ENCODE data around the gene DHRS4. TPM values are rescaled to one million over a fixed set of nuclear protein-coding genes. Genes with fewer than 3 reads are reported as not detected.
"Not testable (repeated sequence)": the region's sequence is repeated elsewhere in the genome, so short reads cannot be mapped to it uniquely, and the experiment has no call there.

DHRS4 gene
- total RNA-seq, 1 experiment from 2014 or later: 18.9 TPM

GRCh38 chr14:23933108-23933741, 20.3 kb upstream of the DHRS4 start:
- no peaks in the 10 kb centered on the region for H3K27me3 ChIP-seq (ENCODE audit: control insufficient read depth, insufficient read depth, low read length)
- DNase-seq: no peak
- H3K36me3 ChIP-seq (replicated peaks; ENCODE audit: control insufficient read depth, insufficient read depth, low read length): no peaks in the 10 kb centered on the region
- H3K4me3 ChIP-seq (ENCODE audit: insufficient read depth, low read depth, low read length): no peak overlapping the region

- DNase-seq: no peak
- Histone ChIP-seq H3K36me3 (replicated peaks; ENCODE audit: control insufficient read depth, insufficient read depth, low read length) (no peaks in the 10 kb centered on the region), H3K4me3 (ENCODE audit: insufficient read depth, low read depth, low read length) (no peak overlapping the region), H3K27me3 (ENCODE audit: control insufficient read depth, insufficient read depth, low read length) (no peaks in the 10 kb centered on the region)
These were observed 19.8 kb upstream of the DHRS4 start for GRCh38 chr14:23933742-23934128.

GRCh38 chr14:23935158-23935557, 18.4 kb upstream of the DHRS4 start:
- Histone ChIP-seq H3K4me3 (ENCODE audit: insufficient read depth, low read depth, low read length) (no peak overlapping the region), H3K27me3 (ENCODE audit: control insufficient read depth, insufficient read depth, low read length) (no peaks in the 10 kb centered on the region), H3K36me3 (replicated peaks; ENCODE audit: control insufficient read depth, insufficient read depth, low read length) (no peaks in the 10 kb centered on the region)
- no peak for DNase-seq

- H3K27me3 ChIP-seq (ENCODE audit: control insufficient read depth, insufficient read depth, low read length): no peaks in the 10 kb centered on the region
- DNase-seq: no peak
- H3K36me3 ChIP-seq (replicated peaks; ENCODE audit: control insufficient read depth, insufficient read depth, low read length): no peaks in the 10 kb centered on the region
- H3K4me3 ChIP-seq (ENCODE audit: insufficient read depth, low read depth, low read length): no peak overlapping the region
These were observed 17.3 kb upstream of the DHRS4 start for GRCh38 chr14:23936084-23936829.

GRCh38 chr14:23937203-23937602, 16.4 kb upstream of the DHRS4 start:
- Histone ChIP-seq H3K4me3 (ENCODE audit: insufficient read depth, low read depth, low read length) (no peak overlapping the region), H3K27me3 (ENCODE audit: control insufficient read depth, insufficient read depth, low read length) (no peaks in the 10 kb centered on the region), H3K36me3 (replicated peaks; ENCODE audit: control insufficient read depth, insufficient read depth, low read length) (no peaks in the 10 kb centered on the region)
- no peak for DNase-seq

- H3K27me3 ChIP-seq (ENCODE audit: control insufficient read depth, insufficient read depth, low read length): no peaks in the 10 kb centered on the region
- H3K36me3 ChIP-seq (replicated peaks; ENCODE audit: control insufficient read depth, insufficient read depth, low read length): no peaks in the 10 kb centered on the region
- H3K4me3 ChIP-seq (ENCODE audit: insufficient read depth, low read depth, low read length): no peak overlapping the region
- DNase-seq: no peak
These were observed 14.7 kb upstream of the DHRS4 start for GRCh38 chr14:23938823-23939222.

- H3K36me3 ChIP-seq (replicated peaks; ENCODE audit: control insufficient read depth, insufficient read depth, low read length): no peaks in the 10 kb centered on the region
- H3K4me3 ChIP-seq (ENCODE audit: insufficient read depth, low read depth, low read length): no peak overlapping the region
- DNase-seq: no peak
- no peaks in the 10 kb centered on the region for H3K27me3 ChIP-seq (ENCODE audit: control insufficient read depth, insufficient read depth, low read length)
These were observed 13.8 kb upstream of the DHRS4 start for GRCh38 chr14:23939607-23940326.

- no peak for DNase-seq
- H3K27me3 ChIP-seq (ENCODE audit: control insufficient read depth, insufficient read depth, low read length): no peaks in the 10 kb centered on the region
- H3K4me3 ChIP-seq (ENCODE audit: insufficient read depth, low read depth, low read length): no peak overlapping the region
- no peaks in the 10 kb centered on the region for H3K36me3 ChIP-seq (replicated peaks; ENCODE audit: control insufficient read depth, insufficient read depth, low read length)
These were observed 12.3 kb upstream of the DHRS4 start for GRCh38 chr14:23941230-23941629.

GRCh38 chr14:23941669-23942068, 11.9 kb upstream of the DHRS4 start:
- no peaks in the 10 kb centered on the region for H3K36me3 ChIP-seq (replicated peaks; ENCODE audit: control insufficient read depth, insufficient read depth, low read length)
- no peak for DNase-seq
- H3K4me3 ChIP-seq (ENCODE audit: insufficient read depth, low read depth, low read length): no peak overlapping the region
- no peaks in the 10 kb centered on the region for H3K27me3 ChIP-seq (ENCODE audit: control insufficient read depth, insufficient read depth, low read length)

GRCh38 chr14:23942587-23942986, 11.0 kb upstream of the DHRS4 start:
- Histone ChIP-seq H3K27me3 (ENCODE audit: control insufficient read depth, insufficient read depth, low read length) (no peaks in the 10 kb centered on the region), H3K36me3 (replicated peaks; ENCODE audit: control insufficient read depth, insufficient read depth, low read length) (no peaks in the 10 kb centered on the region), H3K4me3 (ENCODE audit: insufficient read depth, low read depth, low read length) (no peak overlapping the region)
- no peak for DNase-seq

GRCh38 chr14:23949069-23949468, 4.5 kb upstream of the DHRS4 start:
- not testable (repeated sequence) for H3K27me3 ChIP-seq (ENCODE audit: control insufficient read depth, insufficient read depth, low read length); DNase-seq; H3K4me3 ChIP-seq (ENCODE audit: insufficient read depth, low read depth, low read length); H3K36me3 ChIP-seq (replicated peaks; ENCODE audit: control insufficient read depth, insufficient read depth, low read length)

- no peak overlapping the region for H3K4me3 ChIP-seq (ENCODE audit: insufficient read depth, low read depth, low read length)
These were observed 3.0 kb upstream of the DHRS4 start for GRCh38 chr14:23950411-23951135.

GRCh38 chr14:23951136-23951466, 2.5 kb upstream of the DHRS4 start:
- not testable (repeated sequence) for H3K27me3 ChIP-seq (ENCODE audit: control insufficient read depth, insufficient read depth, low read length); H3K4me3 ChIP-seq (ENCODE audit: insufficient read depth, low read depth, low read length); H3K36me3 ChIP-seq (replicated peaks; ENCODE audit: control insufficient read depth, insufficient read depth, low read length); DNase-seq

More at GRCh38 chr14:23950411-23951135, 3.0 kb upstream of the DHRS4 start:
- no peaks in the 10 kb centered on the region for H3K27me3 ChIP-seq (ENCODE audit: control insufficient read depth, insufficient read depth, low read length)
- DNase-seq: no peak
- no peaks in the 10 kb centered on the region for H3K36me3 ChIP-seq (replicated peaks; ENCODE audit: control insufficient read depth, insufficient read depth, low read length)

- peak; percentile 48 for DNase-seq
- Histone ChIP-seq H3K27me3 (ENCODE audit: control insufficient read depth, insufficient read depth, low read length) (no peaks in the 10 kb centered on the region), H3K4me3 (ENCODE audit: insufficient read depth, low read depth, low read length) (no peak overlapping the region), H3K36me3 (replicated peaks; ENCODE audit: control insufficient read depth, insufficient read depth, low read length) (no peaks in the 10 kb centered on the region)
These were observed 1.9 kb upstream of the DHRS4 start for GRCh38 chr14:23951590-23952201.

Data from H7 (cell line).